Raji (cell line): Measurements from ENCODE around the gene RAB3IP.

Source experiments
- POLR2A ChIP-seq: IDR thresholded peaks from 2 replicates; pipeline ENCODE4 v1.6.1; 2011; ENCODE audit warnings: low read depth, low read length, control low read depth; ENCODE audit not compliant: insufficient read depth

RAB3IP gene

DNA sequence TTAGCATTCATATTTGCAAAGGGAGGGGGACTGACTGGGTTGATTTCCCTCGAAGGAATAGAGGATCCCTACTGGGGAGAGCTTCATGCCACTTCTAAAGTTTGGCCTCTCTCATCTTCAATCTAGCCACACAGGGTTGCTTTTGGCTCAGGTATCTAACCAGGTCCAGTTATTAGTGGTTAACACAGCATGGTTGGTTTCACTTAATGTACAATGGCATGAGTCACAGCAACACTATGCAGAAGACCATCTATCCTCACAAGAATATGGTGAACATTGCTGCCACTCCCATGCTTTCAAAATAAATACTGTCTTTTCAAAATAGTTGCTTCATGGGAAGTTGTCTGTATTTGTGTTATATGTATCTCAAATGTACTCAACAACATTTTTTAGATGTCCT is 6.6 kb upstream of the RAB3IP start:
- TF ChIP-seq POLR2A = no peak

DNA sequence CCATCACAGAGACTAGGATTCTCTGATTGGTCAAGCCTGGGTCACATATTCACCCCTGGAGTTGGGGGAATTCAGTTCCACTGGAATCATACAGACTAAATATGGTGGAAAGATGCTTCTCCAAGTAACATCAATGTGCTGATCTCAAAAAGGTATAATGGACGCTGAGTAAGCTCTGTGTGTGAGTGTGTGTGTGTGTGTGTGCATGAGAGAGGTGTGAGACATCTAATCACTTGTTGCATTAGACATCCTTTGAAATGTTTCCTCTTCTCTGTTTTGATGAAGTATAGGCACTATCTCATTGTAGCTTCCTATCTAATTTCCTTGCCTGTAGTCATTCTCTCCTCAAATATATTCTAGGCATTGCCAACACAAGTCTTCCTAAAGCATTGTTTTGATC is 5.0 kb upstream of the RAB3IP start:
- no peak for TF ChIP-seq POLR2A

DNA sequence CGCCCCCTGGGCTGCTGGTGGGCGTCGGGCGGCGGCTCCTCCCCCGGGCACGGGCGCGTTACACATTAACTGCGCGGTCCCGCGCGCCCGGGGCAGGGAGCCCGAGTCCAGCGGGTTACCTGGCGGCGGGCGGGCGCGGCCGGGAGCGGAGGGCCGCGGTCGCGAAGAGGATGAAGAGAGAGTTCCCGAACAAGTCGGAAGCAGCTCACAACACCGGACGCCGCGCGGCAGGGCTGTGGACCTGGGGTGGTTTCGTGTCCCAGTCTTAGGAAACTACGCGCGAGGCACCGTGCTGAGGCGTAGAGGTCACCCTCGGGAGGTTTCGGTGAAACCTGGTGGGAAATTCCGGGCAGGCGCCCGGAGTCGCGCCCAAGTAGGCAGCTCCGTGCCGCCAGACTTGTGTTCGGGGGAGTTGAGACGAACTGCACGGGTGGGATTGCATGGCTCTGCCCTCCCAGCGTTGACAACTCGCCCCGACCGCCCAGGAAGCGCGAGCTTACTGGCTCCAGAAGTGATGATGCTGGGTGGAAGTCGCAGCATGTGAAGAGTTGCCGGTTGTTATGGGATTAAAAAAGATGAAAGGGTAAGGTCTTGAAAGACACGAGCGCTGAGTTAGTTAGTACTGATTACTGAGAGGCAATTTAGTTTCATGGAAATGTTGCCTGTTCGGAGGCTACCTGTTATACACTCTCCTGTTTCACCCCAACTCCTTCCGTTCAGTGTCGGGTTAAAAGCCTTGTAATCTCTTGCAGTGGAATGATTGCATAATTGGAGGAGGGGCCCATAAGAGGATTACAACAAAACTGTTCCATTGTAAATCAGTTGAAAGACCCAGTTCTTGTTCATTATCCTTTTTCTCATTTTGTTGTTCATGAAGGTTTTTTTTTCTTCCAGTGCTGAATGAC is 879 bp downstream of the RAB3IP start:
- TF ChIP-seq POLR2A = peak; percentile 59; the same call in 1 of the 2 replicates

DNA sequence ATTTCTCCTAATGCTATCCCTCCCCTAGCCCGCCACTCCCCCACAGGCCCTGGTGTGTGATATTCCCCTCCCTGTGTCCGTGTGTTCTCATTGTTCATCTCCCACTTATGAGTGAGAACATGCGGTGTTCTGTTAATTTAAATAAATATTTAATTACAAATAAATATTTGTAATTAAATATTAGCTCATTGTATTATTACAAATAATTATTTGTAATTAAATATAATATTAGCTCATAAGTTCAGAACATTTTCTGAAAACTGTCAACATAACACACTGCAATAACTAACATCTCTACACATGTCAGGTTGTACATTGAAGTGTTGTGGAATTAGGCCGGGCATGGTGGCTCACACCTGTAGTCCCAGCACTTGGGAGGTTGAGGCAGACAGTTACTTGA is 5.4 kb downstream of the RAB3IP start:
- no peak for TF ChIP-seq POLR2A

DNA sequence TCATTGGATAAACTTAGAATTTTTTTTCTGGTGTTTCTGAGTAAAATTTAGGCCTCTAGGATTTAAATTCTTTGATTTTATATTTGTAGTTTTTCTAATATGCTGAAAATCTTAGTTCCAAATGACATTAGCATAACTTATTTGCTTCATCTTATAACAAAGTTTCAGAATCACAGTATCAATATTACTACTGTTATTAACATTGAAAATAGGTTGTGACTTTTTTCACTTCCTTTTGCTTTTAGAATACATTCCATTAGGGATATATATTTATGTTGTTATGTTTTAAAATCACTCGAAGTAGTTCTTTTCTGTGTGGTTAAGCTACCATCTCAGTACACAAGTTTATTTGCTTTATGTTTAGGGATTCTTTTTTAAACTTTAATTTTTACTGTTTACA is 12.8 kb downstream of the RAB3IP start:
- no peak for TF ChIP-seq POLR2A

DNA sequence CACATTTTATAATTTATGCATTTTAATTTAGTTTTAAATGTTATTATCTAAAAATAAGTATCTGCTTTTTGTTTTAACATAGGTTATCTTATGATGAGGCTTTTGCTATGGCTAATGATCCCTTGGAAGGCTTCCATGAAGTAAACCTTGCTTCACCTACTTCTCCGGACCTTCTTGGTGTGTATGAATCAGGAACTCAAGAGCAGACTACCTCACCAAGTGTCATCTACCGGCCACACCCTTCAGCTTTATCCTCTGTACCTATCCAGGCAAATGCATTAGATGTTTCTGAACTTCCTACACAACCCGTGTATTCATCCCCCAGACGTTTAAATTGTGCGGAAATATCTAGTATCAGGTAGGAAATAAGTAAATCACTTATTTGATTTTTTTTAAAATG is 16.6 kb downstream of the RAB3IP start:
- TF ChIP-seq POLR2A = no peak

DNA sequence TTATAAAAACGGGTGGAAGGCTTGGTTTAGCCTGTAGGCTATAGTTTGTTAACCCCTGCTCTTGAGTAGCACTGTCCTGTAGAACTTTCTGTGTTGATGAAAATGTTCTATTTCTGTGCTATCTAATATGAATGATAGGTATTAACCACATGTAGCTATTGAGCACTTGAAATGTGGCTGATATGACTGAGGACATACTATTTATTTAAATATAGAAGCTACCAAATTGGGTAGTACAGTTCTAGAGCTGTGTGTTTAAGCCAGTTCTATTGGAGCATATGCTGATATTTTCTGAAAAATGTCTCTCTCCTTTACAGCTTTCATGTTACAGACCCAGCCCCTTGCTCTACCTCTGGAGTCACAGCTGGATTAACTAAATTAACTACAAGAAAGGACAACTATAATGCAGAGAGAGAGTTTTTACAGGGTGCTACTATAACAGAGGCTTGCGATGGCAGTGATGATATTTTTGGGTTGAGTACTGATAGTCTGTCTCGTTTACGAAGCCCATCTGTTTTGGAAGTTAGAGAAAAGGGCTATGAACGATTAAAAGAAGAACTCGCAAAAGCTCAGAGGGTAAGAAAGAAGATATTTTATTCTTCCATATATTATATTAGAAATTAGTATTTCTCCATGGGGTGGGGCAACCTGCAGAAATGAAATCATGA is 17.6 kb downstream of the RAB3IP start:
- no peak for TF ChIP-seq POLR2A

DNA sequence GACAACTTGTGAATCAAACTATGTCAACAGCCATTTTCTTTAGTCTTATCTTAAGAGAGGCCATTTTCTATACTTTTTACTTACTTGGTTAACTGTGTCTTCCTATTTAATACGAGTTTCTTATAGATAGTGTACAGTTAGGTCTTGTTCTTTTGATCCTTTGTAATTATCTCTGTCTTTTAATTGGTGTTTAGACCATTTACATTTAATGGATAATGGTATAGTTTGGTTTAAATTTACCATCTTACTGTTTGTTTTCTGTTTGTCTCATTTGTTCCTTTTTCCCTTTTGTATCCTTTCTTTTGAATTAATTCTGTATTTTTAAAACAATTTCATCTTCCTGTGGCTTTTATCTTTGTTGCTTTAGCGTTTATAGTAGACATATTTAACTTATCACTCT is 19.4 kb downstream of the RAB3IP start:
- TF ChIP-seq POLR2A = no peak

DNA sequence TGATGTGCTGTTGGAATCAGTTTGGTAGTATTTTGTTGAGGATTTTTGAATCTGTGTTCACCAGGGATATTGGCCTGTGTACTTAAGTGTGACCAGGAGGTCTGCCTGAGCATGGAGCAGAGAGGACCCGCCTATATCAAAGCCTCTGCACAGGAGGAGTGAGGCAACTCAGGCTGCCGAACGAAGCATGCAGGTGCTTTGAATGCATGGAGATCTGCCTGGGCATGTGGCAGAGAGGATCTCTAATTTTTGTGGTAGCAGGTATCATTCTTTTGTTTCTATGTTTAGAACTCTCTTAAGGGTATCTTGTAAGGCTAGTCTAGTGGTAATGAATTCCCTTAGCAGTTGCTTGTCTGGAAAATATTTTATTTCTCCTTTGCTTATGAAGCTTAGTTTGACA is 26.9 kb downstream of the RAB3IP start:
- TF ChIP-seq POLR2A = no peak

DNA sequence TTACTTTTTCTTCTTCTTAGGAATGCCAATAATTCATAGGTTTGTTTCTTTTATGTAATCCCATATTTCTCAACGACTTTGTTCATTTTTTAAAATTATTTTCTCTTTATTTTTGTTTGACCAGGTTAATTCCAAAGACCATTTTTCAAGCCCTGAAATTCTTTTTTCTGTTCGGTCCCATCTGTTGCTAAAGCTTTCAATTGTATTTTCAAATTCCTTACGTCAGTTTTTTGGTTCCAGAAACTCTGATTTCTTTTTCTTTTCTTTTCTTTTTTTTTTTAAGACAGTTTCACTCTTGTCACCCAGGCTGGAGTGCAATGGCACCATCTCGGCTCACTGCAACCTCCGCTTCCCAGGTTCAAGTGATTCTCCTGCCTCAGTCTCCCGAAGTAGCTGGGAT is 27.6 kb downstream of the RAB3IP start:
- TF ChIP-seq POLR2A = no peak

DNA sequence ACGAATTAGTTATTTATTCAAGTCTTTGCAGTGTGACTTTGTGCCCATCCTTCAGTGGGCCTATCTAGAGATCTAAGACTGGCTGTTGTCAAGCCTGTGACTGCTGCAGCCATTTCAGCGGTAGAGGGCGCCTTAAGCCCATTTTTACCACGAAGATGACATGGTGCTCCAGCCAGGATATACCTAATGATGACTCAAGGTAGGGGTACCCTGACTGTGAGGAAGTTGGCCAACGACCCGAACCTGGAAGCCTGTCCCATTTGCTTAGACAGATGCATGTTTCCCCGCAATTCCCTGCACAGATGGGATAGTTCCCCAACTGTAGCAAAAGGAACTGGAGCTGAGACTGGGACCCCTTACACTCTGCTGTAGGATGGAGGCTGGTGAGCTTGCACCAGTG is 41.3 kb downstream of the RAB3IP start:
- TF ChIP-seq POLR2A = no peak

DNA sequence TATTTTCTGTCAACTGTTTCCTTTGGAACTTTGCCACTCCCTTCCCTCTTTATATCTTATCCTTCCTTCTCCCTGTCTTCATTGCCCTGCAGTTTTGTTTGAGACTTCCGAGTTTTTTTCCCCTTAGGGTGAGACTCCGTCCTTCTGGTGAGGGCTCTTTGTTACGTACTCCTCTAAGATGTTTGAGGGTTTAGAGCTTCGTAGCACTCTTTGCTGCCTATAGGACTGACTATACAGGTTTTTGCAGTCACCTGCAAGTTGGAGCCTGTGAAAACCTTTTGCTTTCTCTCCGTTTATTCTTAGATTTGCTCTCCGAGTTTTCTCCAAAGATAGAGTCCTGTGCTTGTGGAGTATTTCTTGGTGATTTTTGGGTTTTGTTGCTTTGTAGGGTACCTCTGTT is 44.7 kb downstream of the RAB3IP start:
- TF ChIP-seq POLR2A = no peak

DNA sequence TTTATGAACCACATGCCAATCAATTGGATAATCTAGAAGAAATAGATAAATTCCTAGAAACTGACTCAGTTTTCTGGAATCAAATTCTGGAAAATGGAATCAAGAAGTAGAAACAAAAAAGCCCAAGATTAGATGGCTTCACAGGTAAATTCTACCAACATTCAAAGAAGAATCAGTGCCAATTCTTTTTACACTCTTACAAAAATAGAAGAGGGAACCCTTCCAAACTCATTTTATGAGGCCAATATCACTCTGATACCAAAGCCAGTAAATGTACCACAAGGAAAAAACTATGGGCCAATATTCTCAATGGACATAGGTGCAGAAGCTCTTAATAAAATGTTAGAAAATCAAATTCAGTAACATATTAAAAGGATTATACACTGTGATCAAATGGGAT is 50.7 kb downstream of the RAB3IP start:
- no peak for TF ChIP-seq POLR2A

DNA sequence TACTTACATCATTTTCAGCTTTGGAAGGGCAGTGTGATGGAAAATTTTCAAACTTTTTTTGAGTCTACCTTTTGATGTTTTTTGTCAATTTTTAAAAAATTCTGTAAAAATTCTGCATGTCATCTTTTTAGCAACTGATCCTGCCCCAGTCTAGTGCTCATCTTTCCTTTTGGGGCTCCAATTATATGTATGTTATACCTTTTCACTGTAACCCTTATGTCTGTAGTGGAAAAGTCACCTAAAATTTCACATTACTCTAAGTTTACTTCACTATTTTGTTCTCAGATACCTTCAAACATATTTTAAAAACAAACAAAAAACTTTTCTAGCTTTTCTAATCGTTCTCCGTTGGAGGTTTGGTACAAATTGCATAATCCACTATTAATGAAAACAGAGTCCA is 53.9 kb downstream of the RAB3IP start:
- TF ChIP-seq POLR2A = no peak

DNA sequence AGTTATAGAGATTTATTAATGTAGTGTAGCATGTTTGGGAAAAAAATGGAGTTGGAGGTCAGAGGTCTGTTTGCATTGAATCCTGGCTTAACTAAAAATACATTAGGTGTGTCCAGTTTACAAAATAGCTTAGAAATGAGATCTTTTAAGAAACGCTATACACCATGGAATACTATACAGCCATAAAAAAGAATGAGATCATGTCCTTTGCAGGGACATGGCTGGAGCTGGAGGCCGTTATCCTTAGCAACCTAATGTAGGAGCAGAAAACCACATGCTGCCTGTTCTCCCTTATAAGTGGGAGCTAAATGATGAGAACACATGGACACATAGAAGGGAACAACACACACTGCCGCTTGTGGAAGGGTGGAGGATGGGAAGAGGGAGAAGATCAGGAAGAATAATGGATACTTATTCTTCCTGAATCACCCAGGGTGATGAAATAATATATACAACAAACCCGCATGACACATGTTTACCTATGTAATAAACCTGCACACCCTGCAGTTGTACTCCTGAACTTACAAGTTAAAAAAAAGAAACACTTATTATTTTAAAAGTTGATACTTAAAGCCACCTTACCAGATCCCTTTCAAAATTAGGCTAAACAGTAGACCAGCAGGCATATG is 72.3 kb downstream of the RAB3IP start:
- no peak for TF ChIP-seq POLR2A

DNA sequence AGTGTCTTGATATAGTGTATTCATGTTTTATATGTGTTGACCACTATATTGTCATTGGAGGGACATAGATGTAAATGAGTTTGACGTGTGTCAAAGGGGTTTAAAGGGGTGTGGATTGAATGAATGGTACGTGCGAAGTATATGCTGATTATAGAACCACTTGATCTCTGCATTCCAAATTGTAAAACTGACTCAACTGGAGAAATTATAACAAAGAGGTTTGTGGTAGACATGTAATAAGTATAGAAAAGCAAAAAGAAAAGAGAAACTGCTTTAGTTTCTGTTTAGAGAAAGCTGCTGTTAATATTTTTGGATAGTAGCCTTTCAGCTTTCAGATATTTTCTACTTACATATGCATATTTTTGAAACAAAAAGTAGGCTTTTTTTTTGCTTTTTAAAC is 77.4 kb downstream of the RAB3IP start:
- TF ChIP-seq POLR2A = no peak
